Caco-2 (cell line): ENCODE data around the gene GJC1. TPM values are rescaled to one million over a fixed set of nuclear protein-coding genes. Genes with fewer than 3 reads are reported as not detected.

Experiments used
- BruUV-seq: library from RNA; stranded (reverse); fragments of 400-500 nt; replicated peaks from 2 replicates; lab custom pipeline; 2021; lab: Mats Ljungman, UMichigan
- CTCF ChIA-PET: fragments of 300-600 bp; sonication (Branson Sonifier 250); formaldehyde crosslinking; loops from one replicate; lab custom pipeline; 2022; ENCODE audit warnings: antibody characterized with exemption; lab: Charles Lee
- POLR2A ChIA-PET: fragments of 300-600 bp; sonication (Branson Sonifier 250); formaldehyde crosslinking; loops from one replicate; lab custom pipeline; 2022; ENCODE audit warnings: antibody characterized with exemption; lab: Charles Lee
- DNase-seq, 2 experiments: peaks; one replicate each; pipeline versions ENCODE4 v3.0.0 to v3.0.0-alpha.2; 2020 to 2022
- H3K27me3 ChIP-seq: replicated peaks from 2 replicates; pipeline ENCODE4 v1.6.0; 2011; ENCODE audit warnings: low read length; ENCODE audit not compliant: control insufficient read depth, insufficient read depth
- H3K36me3 ChIP-seq: 2 replicates; pipeline ENCODE4 v1.5.1; 2011; ENCODE audit warnings: low read length; ENCODE audit not compliant: control insufficient read depth, insufficient read depth
- H3K4me1 ChIP-seq: fragments of 250-450 bp; sonication (Bioruptor Pico); 2 replicates; pipeline ENCODE4 v1.5.1; 2020; ENCODE audit warnings: mild to moderate bottlenecking
- H3K4me3 ChIP-seq: 2 replicates; pipeline ENCODE4 v1.5.1; 2011; ENCODE audit warnings: low read depth, mild to moderate bottlenecking, control low read depth, low read length
- H3K9me3 ChIP-seq: fragments of 250-450 bp; sonication (Bioruptor Pico); 2 replicates; pipeline ENCODE4 v1.5.1; 2020; ENCODE audit warnings: mild to moderate bottlenecking, moderate library complexity
- H3K27ac Mint-ChIP-seq: one replicate; pipeline ENCODE4 v1.8.0; 2022; ENCODE audit warnings: mixed read lengths; ENCODE audit not compliant: unreplicated experiment
- H3K27me3 Mint-ChIP-seq: one replicate; pipeline ENCODE4 v1.8.0; 2022; ENCODE audit warnings: mixed read lengths; ENCODE audit not compliant: insufficient read depth, unreplicated experiment
- H3K36me3 Mint-ChIP-seq: one replicate; pipeline ENCODE4 v1.8.0; 2022; ENCODE audit warnings: mild to moderate bottlenecking, mixed read lengths; ENCODE audit not compliant: insufficient read depth, unreplicated experiment
- H3K4me1 Mint-ChIP-seq: one replicate; pipeline ENCODE4 v1.8.0; 2022; ENCODE audit warnings: low read depth, mixed read lengths; ENCODE audit not compliant: unreplicated experiment
- H3K4me3 Mint-ChIP-seq: one replicate; pipeline ENCODE4 v1.8.0; 2022; ENCODE audit warnings: mild to moderate bottlenecking, moderate library complexity, mixed read lengths; ENCODE audit not compliant: unreplicated experiment
- H3K9me3 Mint-ChIP-seq: one replicate; pipeline ENCODE4 v1.8.0; 2022; ENCODE audit warnings: mixed read lengths; ENCODE audit not compliant: unreplicated experiment
- intact Hi-C: fragments of 100-400 bp; cut with micrococcal nuclease; formaldehyde crosslinking; loops from one replicate; pipeline ENCODE4 v1.10.0; 2022; ENCODE audit not compliant: unreplicated experiment
- total RNA-seq: library from RNA; stranded (reverse); gene quantifications from 2 replicates; pipeline ENCODE4 v1.2.3, GENCODE V29; 2022
- TF ChIP-seq, protein P1 (sequence below), 2 experiments: fragments of 200-600 bp in 1 of 2; IDR thresholded peaks; 1 replicate in 1 of 2; 2 replicates in 1 of 2; pipeline versions ENCODE4 v1.5.1 to v1.8.0; 2011 to 2022; ENCODE audit warnings: antibody characterized with exemption in 1 of 2, control low read depth in 1 of 2, inconsistent platforms in 1 of 2, low read depth in 1 of 2, low read length in 1 of 2, mild to moderate bottlenecking in 1 of 2, moderate library complexity in 1 of 2; ENCODE audit not compliant: insufficient read depth in 1 of 2, severe bottlenecking in 1 of 2, unreplicated experiment in 1 of 2

Gene GJC1
- total RNA-seq, 1 experiment from 2014 or later = 33.5 TPM

DNA sequence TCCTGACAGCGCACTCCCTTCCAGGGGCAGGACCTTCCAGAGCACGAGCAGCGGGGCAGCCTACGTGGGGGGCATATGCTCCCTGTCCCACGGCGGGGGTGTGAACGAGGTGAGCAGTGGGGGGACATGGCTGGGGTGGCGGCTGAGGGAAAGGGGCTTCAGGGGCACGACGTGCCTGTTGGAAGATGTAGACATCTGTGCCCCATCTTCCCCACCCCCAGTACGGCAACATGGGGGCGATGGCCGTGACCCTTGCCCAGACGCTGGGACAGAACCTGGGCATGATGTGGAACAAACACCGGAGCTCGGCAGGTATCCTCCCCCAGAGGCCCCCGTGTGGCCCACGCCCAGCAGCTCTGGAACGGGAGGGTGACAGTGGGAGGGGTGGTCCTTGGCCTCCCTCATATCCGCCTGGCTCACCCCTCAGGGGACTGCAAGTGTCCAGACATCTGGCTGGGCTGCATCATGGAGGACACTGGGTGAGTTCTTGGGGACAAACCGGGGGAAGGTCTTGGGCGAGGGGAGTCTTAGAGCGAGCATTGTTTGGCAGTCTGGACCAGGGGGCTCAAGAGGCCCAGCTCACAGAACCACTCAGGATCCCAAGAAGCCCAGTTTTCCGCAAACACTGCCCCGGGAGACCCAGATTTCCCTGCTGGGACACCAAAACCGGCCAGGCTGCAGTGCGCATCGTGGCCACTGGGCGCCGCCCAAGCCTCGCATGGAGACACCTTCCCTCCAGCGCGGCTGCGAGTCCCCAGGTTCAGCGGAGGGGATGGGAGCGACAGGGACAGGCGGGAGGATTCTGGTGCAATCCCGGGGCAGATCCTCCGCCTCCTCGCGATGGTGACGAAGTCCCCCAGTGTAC, 55.6 kb downstream of the GJC1 start:
- Mint-ChIP-seq H3K36me3 (no peaks in the 10 kb centered on the region), H3K4me1 (no peaks in the 10 kb centered on the region), H3K27ac (peak overlapping the region; percentile 88), H3K9me3 (no peaks in the 10 kb centered on the region), H3K27me3 (peaks cover 3% of the 10 kb centered on the region), H3K4me3 (peak overlapping the region; percentile 83)
- no peaks in the 10 kb centered on the region for H3K9me3 ChIP-seq
- peaks cover 17% of the 10 kb centered on the region; the same call in 1 of the 2 replicates for H3K4me1 ChIP-seq
- CTCF ChIA-PET = interaction anchor here (1.4 to 1.7 kb wide), 3 partner anchors 9 to 104 kb away, joined by 4 to 10 read pairs (median 5); partner anchors contain the start of gene ADAM11
- H3K4me3 ChIP-seq = peak overlapping the region; percentile 84
- H3K27me3 ChIP-seq = no peaks in the 10 kb centered on the region
- no TSS peak for BruUV-seq
- H3K36me3 ChIP-seq = no peaks in the 10 kb centered on the region
- intact Hi-C loops = loop anchor here (1.0 to 10.0 kb wide), 5 partner anchors 55 to 360 kb away; partner anchors contain the start of genes ACBD4 and PLCD3
- POLR2A ChIA-PET = interaction anchor here (0.5 kb wide), 1 partner anchor 357 kb away, joined by 3 read pairs; no protein-coding TSS in a partner anchor
- peak; percentile 92 to 96 for DNase-seq
- TF ChIP-seq, protein P1, sequence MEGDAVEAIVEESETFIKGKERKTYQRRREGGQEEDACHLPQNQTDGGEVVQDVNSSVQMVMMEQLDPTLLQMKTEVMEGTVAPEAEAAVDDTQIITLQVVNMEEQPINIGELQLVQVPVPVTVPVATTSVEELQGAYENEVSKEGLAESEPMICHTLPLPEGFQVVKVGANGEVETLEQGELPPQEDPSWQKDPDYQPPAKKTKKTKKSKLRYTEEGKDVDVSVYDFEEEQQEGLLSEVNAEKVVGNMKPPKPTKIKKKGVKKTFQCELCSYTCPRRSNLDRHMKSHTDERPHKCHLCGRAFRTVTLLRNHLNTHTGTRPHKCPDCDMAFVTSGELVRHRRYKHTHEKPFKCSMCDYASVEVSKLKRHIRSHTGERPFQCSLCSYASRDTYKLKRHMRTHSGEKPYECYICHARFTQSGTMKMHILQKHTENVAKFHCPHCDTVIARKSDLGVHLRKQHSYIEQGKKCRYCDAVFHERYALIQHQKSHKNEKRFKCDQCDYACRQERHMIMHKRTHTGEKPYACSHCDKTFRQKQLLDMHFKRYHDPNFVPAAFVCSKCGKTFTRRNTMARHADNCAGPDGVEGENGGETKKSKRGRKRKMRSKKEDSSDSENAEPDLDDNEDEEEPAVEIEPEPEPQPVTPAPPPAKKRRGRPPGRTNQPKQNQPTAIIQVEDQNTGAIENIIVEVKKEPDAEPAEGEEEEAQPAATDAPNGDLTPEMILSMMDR (IDR thresholded peaks at IDR 0.05; ENCODE audit: insufficient read depth in 1 of 2, low read depth in 1 of 2, low read length in 1 of 2, severe bottlenecking in 1 of 2, unreplicated experiment in 1 of 2) = peak; percentile 98

DNA sequence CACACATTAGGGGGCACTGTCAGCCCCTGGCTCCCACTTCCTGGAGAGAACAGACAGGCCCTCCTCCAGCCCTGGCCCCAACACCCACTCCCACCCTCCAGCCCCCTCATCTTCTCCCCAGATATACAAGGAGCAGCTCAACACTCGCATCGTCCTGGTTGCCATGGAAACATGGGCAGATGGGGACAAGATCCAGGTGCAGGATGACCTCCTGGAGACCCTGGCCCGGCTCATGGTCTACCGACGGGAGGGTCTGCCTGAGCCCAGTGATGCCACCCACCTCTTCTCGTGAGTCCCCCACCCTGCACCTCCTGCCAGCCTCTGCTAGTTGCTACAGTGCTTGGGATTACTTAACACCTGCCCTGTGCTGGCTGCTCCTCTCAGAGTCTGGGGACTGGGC, 56.9 kb downstream of the GJC1 start:
- TF ChIP-seq, protein P1 (IDR thresholded peaks at IDR 0.05; ENCODE audit: insufficient read depth in 1 of 2, low read depth in 1 of 2, low read length in 1 of 2, severe bottlenecking in 1 of 2, unreplicated experiment in 1 of 2) = no peak
- H3K9me3 ChIP-seq = no peaks in the 10 kb centered on the region
- peaks cover 3% of the 10 kb centered on the region for H3K27me3 Mint-ChIP-seq
- no TSS peak for BruUV-seq
- ChIA-PET POLR2A (no interaction called here), CTCF (interaction anchor here (1.0 to 1.6 kb wide), 3 partner anchors 9 to 105 kb away, joined by 3 to 12 read pairs (median 5); no protein-coding TSS in a partner anchor)
- peaks cover 10% of the 10 kb centered on the region; the same call in 1 of the 2 replicates for H3K4me1 ChIP-seq
- no peak overlapping the region for H3K27ac Mint-ChIP-seq
- no peak overlapping the region for H3K4me3 Mint-ChIP-seq
- H3K4me3 ChIP-seq = no peak overlapping the region
- H3K9me3 Mint-ChIP-seq = no peaks in the 10 kb centered on the region
- intact Hi-C loops = loop anchor here (10.0 kb wide), 1 partner anchor 362 kb away; the partner anchor contains the start of genes ACBD4 and PLCD3
- DNase-seq = no peak
- no peaks in the 10 kb centered on the region for H3K27me3 ChIP-seq
- no peaks in the 10 kb centered on the region for H3K36me3 Mint-ChIP-seq
- no peaks in the 10 kb centered on the region for H3K36me3 ChIP-seq
- H3K4me1 Mint-ChIP-seq = no peaks in the 10 kb centered on the region

- no peak overlapping the region for H3K27ac Mint-ChIP-seq
- TF ChIP-seq, protein P1 (IDR thresholded peaks at IDR 0.05; ENCODE audit: insufficient read depth in 1 of 2, low read depth in 1 of 2, low read length in 1 of 2, severe bottlenecking in 1 of 2, unreplicated experiment in 1 of 2) = no peak
- intact Hi-C loops = loop anchor here (10.0 kb wide), 1 partner anchor 362 kb away; the partner anchor contains the start of genes ACBD4 and PLCD3
- no TSS peak for BruUV-seq
- H3K4me1 Mint-ChIP-seq = no peaks in the 10 kb centered on the region
- H3K27me3 Mint-ChIP-seq = peaks cover 2% of the 10 kb centered on the region
- no peak for DNase-seq
- CTCF ChIA-PET = interaction anchor here (0.6 to 1.6 kb wide), 4 partner anchors 8 to 106 kb away, joined by 3 to 12 read pairs (median 4); no protein-coding TSS in a partner anchor
- no peaks in the 10 kb centered on the region for H3K36me3 Mint-ChIP-seq
- no peaks in the 10 kb centered on the region for H3K9me3 ChIP-seq
- H3K4me1 ChIP-seq = peaks cover 10% of the 10 kb centered on the region; the same call in 1 of the 2 replicates
- no peak overlapping the region for H3K4me3 ChIP-seq
- POLR2A ChIA-PET = no interaction called here
- no peaks in the 10 kb centered on the region for H3K9me3 Mint-ChIP-seq
- H3K4me3 Mint-ChIP-seq = no peak overlapping the region
- no peaks in the 10 kb centered on the region for H3K36me3 ChIP-seq
- H3K27me3 ChIP-seq = no peaks in the 10 kb centered on the region
Observed at GRCh38 chr17:44772308-44773045, 57.6 kb downstream of the GJC1 start.
